ENCODE results near the gene PLEKHG5. TPM values are rescaled to one million over a fixed set of nuclear protein-coding genes. Genes with fewer than 3 reads are reported as not detected.

The PLEKHG5 gene
- total and polyA plus RNA-seq, 4 donors: 3.4 to 22.9 (median 10.0) TPM

DNA sequence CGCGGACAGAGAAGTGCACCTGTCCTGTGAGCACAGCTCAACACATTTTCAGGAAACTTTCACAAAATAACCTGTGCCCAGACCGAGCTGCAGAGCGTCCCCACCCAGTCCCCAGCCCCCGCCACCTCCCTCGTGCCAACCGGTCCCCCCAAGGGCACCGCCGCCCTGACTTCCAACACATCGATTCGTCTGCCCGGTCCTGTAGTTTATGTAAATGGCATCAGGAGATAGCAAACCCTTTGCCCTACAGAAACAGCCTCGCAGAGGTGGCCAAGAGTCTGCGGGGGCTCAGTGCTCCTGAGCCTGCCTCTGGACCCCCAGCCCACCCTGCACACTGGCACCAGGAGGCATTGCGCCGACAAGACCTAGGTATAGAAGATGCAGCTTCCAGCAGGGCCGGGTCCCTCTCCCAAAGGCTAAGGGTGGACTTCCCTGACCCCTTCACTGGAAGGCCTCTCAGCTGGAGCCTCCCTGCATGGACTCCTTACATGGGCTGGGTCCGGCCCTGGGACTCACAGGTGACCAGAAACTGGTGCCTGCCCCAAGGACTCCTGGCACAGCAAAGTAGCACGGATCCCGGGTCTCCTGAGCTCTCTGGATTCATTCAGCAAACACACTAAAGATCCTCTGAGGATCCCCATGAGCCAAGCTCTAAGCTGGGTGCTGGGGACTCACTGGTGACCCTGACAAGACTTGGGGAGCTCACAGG is 6.6 kb upstream of the PLEKHG5 start:
- Histone ChIP-seq H3K4me3 (peak overlapping the region; percentile 43), H3K36me3 (ENCODE audit: control insufficient read depth in 4 of 4, insufficient read depth in 4 of 4, low read length in 4 of 4) (no peaks in the 10 kb centered on the region), H3K9me3 (ENCODE audit: control insufficient read depth in 4 of 4, insufficient read depth in 3 of 4, low read length in 3 of 4) (no peaks in the 10 kb centered on the region), H3K9ac (ENCODE audit: insufficient read depth in 1 of 2, low read length in 2 of 2) (no peak overlapping the region), H3K4me1 (ENCODE audit: control insufficient read depth in 5 of 5, insufficient read depth in 5 of 5, low read length in 5 of 5) (peaks cover 0 to 21% (median 5%) of the 10 kb centered on the region in 5 donors), H3K27ac (ENCODE audit: low read depth in 1 of 2, low read length in 1 of 2) (no peak overlapping the region), H3K27me3 (ENCODE audit: control insufficient read depth in 3 of 3, insufficient read depth in 3 of 3, low read length in 2 of 3) (no peaks in the 10 kb centered on the region)
- TF ChIP-seq, protein P1, sequence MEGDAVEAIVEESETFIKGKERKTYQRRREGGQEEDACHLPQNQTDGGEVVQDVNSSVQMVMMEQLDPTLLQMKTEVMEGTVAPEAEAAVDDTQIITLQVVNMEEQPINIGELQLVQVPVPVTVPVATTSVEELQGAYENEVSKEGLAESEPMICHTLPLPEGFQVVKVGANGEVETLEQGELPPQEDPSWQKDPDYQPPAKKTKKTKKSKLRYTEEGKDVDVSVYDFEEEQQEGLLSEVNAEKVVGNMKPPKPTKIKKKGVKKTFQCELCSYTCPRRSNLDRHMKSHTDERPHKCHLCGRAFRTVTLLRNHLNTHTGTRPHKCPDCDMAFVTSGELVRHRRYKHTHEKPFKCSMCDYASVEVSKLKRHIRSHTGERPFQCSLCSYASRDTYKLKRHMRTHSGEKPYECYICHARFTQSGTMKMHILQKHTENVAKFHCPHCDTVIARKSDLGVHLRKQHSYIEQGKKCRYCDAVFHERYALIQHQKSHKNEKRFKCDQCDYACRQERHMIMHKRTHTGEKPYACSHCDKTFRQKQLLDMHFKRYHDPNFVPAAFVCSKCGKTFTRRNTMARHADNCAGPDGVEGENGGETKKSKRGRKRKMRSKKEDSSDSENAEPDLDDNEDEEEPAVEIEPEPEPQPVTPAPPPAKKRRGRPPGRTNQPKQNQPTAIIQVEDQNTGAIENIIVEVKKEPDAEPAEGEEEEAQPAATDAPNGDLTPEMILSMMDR (IDR thresholded peaks at IDR 0.05; ENCODE audit: control extremely low read depth, extremely low read depth): no peak
- ATAC-seq (ENCODE audit: insufficient read depth, low FRiP score) (no peak), DNase-seq (no peak)
- 48 to 50% methylated on average over 19 to 20 of the region's 20 CpGs for WGBS, 2 donors

DNA sequence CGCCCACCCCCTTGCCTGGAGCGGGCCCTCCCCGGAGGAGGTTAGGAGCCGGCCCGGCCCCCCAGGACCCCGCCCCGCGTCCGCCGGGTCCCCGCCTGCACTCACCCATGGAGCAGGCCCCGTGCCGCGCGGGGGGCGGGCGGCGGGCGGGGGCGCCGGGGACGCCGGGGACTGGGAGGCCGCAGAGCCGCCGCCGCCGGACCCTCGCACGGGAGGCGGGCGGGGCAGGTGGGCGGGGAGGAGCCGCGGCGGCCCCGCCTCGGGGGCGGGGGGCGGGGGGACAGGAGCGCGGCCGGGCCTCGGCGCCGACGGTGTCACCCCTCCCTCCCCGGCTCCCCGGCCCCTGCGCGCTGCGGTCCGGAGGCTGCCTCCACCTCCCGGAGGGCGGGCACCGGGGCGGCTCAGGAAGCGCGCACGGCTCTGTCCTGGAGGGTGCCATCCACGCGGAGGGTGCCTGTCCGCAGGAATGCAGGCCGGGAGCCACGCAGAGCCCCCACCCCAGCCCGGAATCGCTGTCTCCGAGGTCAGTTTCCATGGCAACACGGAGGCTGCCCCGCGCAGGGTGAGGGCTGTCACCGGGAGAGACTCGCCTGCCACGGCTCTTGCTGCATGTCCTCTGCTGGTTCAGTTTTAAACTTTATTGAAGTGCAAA is 5.9 kb upstream of the PLEKHG5 start:
- 0 to 1% methylated on average over 34 to 74 of the region's 74 CpGs for WGBS, 2 donors
- Histone ChIP-seq H3K4me1 (ENCODE audit: control insufficient read depth in 5 of 5, insufficient read depth in 5 of 5, low read length in 5 of 5) (peaks cover 0 to 16% (median 5%) of the 10 kb centered on the region in 5 donors), H3K9me3 (ENCODE audit: control insufficient read depth in 4 of 4, insufficient read depth in 3 of 4, low read length in 3 of 4) (no peaks in the 10 kb centered on the region), H3K36me3 (ENCODE audit: control insufficient read depth in 4 of 4, insufficient read depth in 4 of 4, low read length in 4 of 4) (no peaks in the 10 kb centered on the region), H3K27me3 (ENCODE audit: control insufficient read depth in 3 of 3, insufficient read depth in 3 of 3, low read length in 2 of 3) (no peaks in the 10 kb centered on the region), H3K4me3 (peak overlapping the region; percentile 43), H3K27ac (ENCODE audit: low read depth in 1 of 2, low read length in 1 of 2) (no peak overlapping the region), H3K9ac (ENCODE audit: insufficient read depth in 1 of 2, low read length in 2 of 2) (no peak overlapping the region)
- TF ChIP-seq, protein P1 (IDR thresholded peaks at IDR 0.05; ENCODE audit: control extremely low read depth, extremely low read depth): no peak
- no peak for ATAC-seq (ENCODE audit: insufficient read depth, low FRiP score)
- DNase-seq: peak; percentile 54 to 67 (median 56)

DNA sequence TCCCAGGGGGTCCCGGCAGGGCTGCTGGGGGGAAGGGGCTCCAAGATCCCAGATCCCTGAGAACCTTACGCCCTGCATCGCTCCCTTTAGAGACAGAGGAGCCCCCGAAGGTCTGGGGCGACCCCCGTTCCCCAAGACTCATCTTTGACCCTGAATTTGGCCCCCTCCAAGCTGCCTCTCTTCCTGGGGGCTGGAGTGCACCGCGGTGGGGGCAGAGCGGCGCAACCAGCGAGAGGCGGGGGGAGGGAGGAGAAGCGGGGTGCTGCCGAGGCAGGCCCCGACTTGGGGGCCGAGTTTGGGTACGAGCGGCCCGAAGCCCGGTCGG is 5.4 kb upstream of the PLEKHG5 start:
- H3K27me3 ChIP-seq (ENCODE audit: control insufficient read depth in 3 of 3, insufficient read depth in 3 of 3, low read length in 2 of 3): no peaks in the 10 kb centered on the region
- ATAC-seq (ENCODE audit: insufficient read depth, low FRiP score) (no peak), DNase-seq (no peak)
- no peak overlapping the region for H3K27ac ChIP-seq (ENCODE audit: low read depth in 1 of 2, low read length in 1 of 2)
- TF ChIP-seq, protein P1 (IDR thresholded peaks at IDR 0.05; ENCODE audit: control extremely low read depth, extremely low read depth): no peak
- no peaks in the 10 kb centered on the region for H3K36me3 ChIP-seq (ENCODE audit: control insufficient read depth in 4 of 4, insufficient read depth in 4 of 4, low read length in 4 of 4)
- H3K4me1 ChIP-seq (ENCODE audit: control insufficient read depth in 5 of 5, insufficient read depth in 5 of 5, low read length in 5 of 5): peaks cover 0 to 14% (median 5%) of the 10 kb centered on the region in 5 donors
- WGBS, 2 donors: 3 to 7% methylated on average over 17 to 21 of the region's 21 CpGs
- peak overlapping the region in 1 of 2 donors; percentile 9 for H3K9ac ChIP-seq (ENCODE audit: insufficient read depth in 1 of 2, low read length in 2 of 2)
- H3K9me3 ChIP-seq (ENCODE audit: control insufficient read depth in 4 of 4, insufficient read depth in 3 of 4, low read length in 3 of 4): no peaks in the 10 kb centered on the region
- H3K4me3 ChIP-seq: no peak overlapping the region

Data from lung (tissue), 12 donors.